HCT116 (cell line): ENCODE results near the gene PAX7. TPM values are rescaled to one million over a fixed set of nuclear protein-coding genes. Genes with fewer than 3 reads are reported as not detected.

ENCODE experiments used
- ATAC-seq: fragments of 200-7000 bp; cut with Tn5 transposase; 2 replicates; pipeline ENCODE4 v1.9.1; 2020; ENCODE audit warnings: mild to moderate bottlenecking, moderate library complexity
- BruUV-seq: library from RNA; stranded (reverse); fragments of 400-500 nt; replicated peaks from 2 replicates; lab custom pipeline; 2021; lab: Mats Ljungman, UMichigan
- CTCF ChIA-PET: fragments of 300-600 bp; sonication (Branson Sonifier 250); formaldehyde crosslinking; loops from one replicate; lab custom pipeline; 2021; ENCODE audit warnings: antibody characterized with exemption; lab: Charles Lee
- POLR2A ChIA-PET: fragments of 300-600, 350-600 bp; sonication (Branson Sonifier 250); formaldehyde crosslinking; loops from one replicate; lab custom pipeline; 2021; ENCODE audit warnings: antibody characterized with exemption; lab: Charles Lee
- RAD21 ChIA-PET, 2 experiments: fragments of 300-600 bp; sonication (Branson Sonifier 250); formaldehyde crosslinking; loops; one replicate each; lab custom pipeline; 2023; ENCODE audit warnings: low total read pairs in 2 of 2; ENCODE audit not compliant: uncharacterized antibody in 2 of 2, unreplicated experiment in 2 of 2, low non-redundant PET in 1 of 2; lab: Charles Lee
- DNase-seq: peaks from one replicate; pipeline ENCODE4 v3.0.0-alpha.2; 2010; ENCODE audit warnings: low read depth, low spot score
- H2AFZ ChIP-seq: fragments of 200-600 bp; shearing (Covaris generic), sonication (generic); 2 replicates; pipeline ENCODE4 v1.6.1; 2017; ENCODE audit warnings: low read depth, mixed run types, mixed read lengths, antibody characterized with exemption, low read length; ENCODE audit not compliant: poor library complexity, severe bottlenecking
- H3K27ac ChIP-seq: 2 replicates; pipeline ENCODE4 v1.5.1; 2012; ENCODE audit warnings: low read depth, low read length
- H3K27me3 ChIP-seq: fragments of 200-600 bp; sonication (generic); 2 replicates; pipeline ENCODE4 v1.6.1; 2016; ENCODE audit warnings: mixed run types, low read length, mixed read lengths; ENCODE audit not compliant: insufficient read depth
- H3K36me3 ChIP-seq, 2 experiments: fragments of 200-500 bp in 1 of 2; fragments of 200-600 bp in 1 of 2; sonication (Bioruptor generic) in 1 of 2; sonication (generic) in 1 of 2; 2 replicates each; pipeline versions ENCODE4 v1.5.1 to v1.6.1; 2014 to 2016; ENCODE audit warnings: low read length in 2 of 2, inconsistent platforms in 1 of 2, mixed read lengths in 1 of 2, mixed run types in 1 of 2; ENCODE audit not compliant: insufficient read depth in 2 of 2, control insufficient read depth in 1 of 2
- H3K4me1 ChIP-seq, 2 experiments: fragments of 200-600 bp in 1 of 2; sonication (generic) in 1 of 2; 2 replicates each; pipeline versions ENCODE4 v1.5.1 to v1.6.1; 2012 to 2017; ENCODE audit warnings: low read length in 2 of 2, inconsistent platforms in 1 of 2, mild to moderate bottlenecking in 1 of 2, mixed read lengths in 1 of 2, mixed run types in 1 of 2, moderate library complexity in 1 of 2; ENCODE audit not compliant: insufficient read depth in 2 of 2, control insufficient read depth in 1 of 2
- H3K4me2 ChIP-seq: fragments of 200-600 bp; sonication (generic); 2 replicates; pipeline ENCODE4 v1.6.1; 2017; ENCODE audit warnings: mixed run types, low read length, mixed read lengths
- H3K4me3 ChIP-seq, 2 experiments: fragments of 200-600 bp in 1 of 2; sonication (generic) in 1 of 2; replicated peaks in 1 of 2; 2 replicates each; pipeline ENCODE4 v1.5.1; 2011 to 2016; ENCODE audit warnings: low read length in 2 of 2, control low read depth in 1 of 2, low read depth in 1 of 2, mild to moderate bottlenecking in 1 of 2, mixed read lengths in 1 of 2, mixed run types in 1 of 2
- H3K79me2 ChIP-seq: fragments of 200-600 bp; sonication (generic); 2 replicates; pipeline ENCODE4 v1.6.1; 2017; ENCODE audit warnings: mild to moderate bottlenecking, mixed run types, low read length, moderate library complexity, mixed read lengths; ENCODE audit not compliant: insufficient read depth
- H3K9ac ChIP-seq: fragments of 200-600 bp; sonication (generic); 2 replicates; pipeline ENCODE4 v1.6.1; 2016; ENCODE audit warnings: low read length, mixed read lengths
- H3K9me2 ChIP-seq: fragments of 200-600 bp; sonication (generic), shearing (Covaris generic); 2 replicates; pipeline ENCODE4 v1.6.1; 2017; ENCODE audit warnings: mixed run types, mild to moderate bottlenecking, moderate library complexity; ENCODE audit not compliant: insufficient read depth
- H3K9me3 ChIP-seq, 2 experiments: fragments of 200-500 bp in 1 of 2; fragments of 200-600 bp in 1 of 2; sonication (Bioruptor generic) in 1 of 2; sonication (generic) in 1 of 2; 2 replicates each; pipeline ENCODE4 v1.6.1; 2014 to 2017; ENCODE audit warnings: low read length in 2 of 2, mixed read lengths in 2 of 2, inconsistent platforms in 1 of 2, low read depth in 1 of 2, mild to moderate bottlenecking in 1 of 2, mixed run types in 1 of 2, moderate library complexity in 1 of 2; ENCODE audit not compliant: control insufficient read depth in 1 of 2, insufficient read depth in 1 of 2
- H4K20me1 ChIP-seq: fragments of 200-600 bp; sonication (generic), shearing (Covaris generic); 2 replicates; pipeline ENCODE4 v1.6.1; 2017; ENCODE audit warnings: mixed run types, mild to moderate bottlenecking, moderate library complexity; ENCODE audit not compliant: insufficient read depth
- CBX3 ChIP-seq: IDR thresholded peaks from 2 replicates; pipeline ENCODE4 v1.6.1; 2012; ENCODE audit warnings: low read depth
- CEBPB ChIP-seq: IDR thresholded peaks from 2 replicates; pipeline ENCODE4 v1.6.1; 2012; ENCODE audit warnings: low read depth
- MAX ChIP-seq: IDR thresholded peaks from 2 replicates; pipeline ENCODE4 v1.6.1; 2012
- RAD21 ChIP-seq: IDR thresholded peaks from 2 replicates; pipeline ENCODE4 v1.6.1; 2012; ENCODE audit warnings: low read depth, mild to moderate bottlenecking
- SIN3A ChIP-seq: IDR thresholded peaks from 2 replicates; pipeline ENCODE4 v1.6.1; 2012; ENCODE audit warnings: low read depth
- YY1 ChIP-seq: IDR thresholded peaks from 2 replicates; pipeline ENCODE4 v1.6.1; 2011; ENCODE audit warnings: low read length, low read depth, moderate library complexity, mild to moderate bottlenecking; ENCODE audit not compliant: insufficient replicate concordance; ENCODE audit errors: extremely low read depth
- ZFX ChIP-seq: fragments of 450-650 bp; IDR thresholded peaks from 2 replicates; pipeline ENCODE4 v1.6.1; 2017
- intact Hi-C: fragments of 100-400 bp; cut with micrococcal nuclease; formaldehyde crosslinking; loops from 2 replicates; pipeline ENCODE4 v1.10.0; 2022
- total RNA-seq: library from RNA; stranded (reverse); gene quantifications from one replicate; pipeline ENCODE4 v1.2.1, GENCODE V29; 2021; ENCODE audit not compliant: unreplicated experiment
- TF ChIP-seq, protein P1 (sequence below): IDR thresholded peaks from 2 replicates; pipeline ENCODE4 v1.6.1; 2012

The PAX7 gene
- total RNA-seq, 1 experiment from 2014 or later: not detected

- TF ChIP-seq, protein P1, sequence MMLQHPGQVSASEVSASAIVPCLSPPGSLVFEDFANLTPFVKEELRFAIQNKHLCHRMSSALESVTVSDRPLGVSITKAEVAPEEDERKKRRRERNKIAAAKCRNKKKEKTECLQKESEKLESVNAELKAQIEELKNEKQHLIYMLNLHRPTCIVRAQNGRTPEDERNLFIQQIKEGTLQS: no peak
- TF ChIP-seq RAD21: no peak
- TF ChIP-seq SIN3A: no peak
- no peak for TF ChIP-seq CBX3
- no peak for TF ChIP-seq CEBPB
- no peak for TF ChIP-seq MAX
- no peak for TF ChIP-seq YY1
Measured at GRCh38 chr1:18603212-18603852, 27.3 kb upstream of the PAX7 start (continued).

DNA sequence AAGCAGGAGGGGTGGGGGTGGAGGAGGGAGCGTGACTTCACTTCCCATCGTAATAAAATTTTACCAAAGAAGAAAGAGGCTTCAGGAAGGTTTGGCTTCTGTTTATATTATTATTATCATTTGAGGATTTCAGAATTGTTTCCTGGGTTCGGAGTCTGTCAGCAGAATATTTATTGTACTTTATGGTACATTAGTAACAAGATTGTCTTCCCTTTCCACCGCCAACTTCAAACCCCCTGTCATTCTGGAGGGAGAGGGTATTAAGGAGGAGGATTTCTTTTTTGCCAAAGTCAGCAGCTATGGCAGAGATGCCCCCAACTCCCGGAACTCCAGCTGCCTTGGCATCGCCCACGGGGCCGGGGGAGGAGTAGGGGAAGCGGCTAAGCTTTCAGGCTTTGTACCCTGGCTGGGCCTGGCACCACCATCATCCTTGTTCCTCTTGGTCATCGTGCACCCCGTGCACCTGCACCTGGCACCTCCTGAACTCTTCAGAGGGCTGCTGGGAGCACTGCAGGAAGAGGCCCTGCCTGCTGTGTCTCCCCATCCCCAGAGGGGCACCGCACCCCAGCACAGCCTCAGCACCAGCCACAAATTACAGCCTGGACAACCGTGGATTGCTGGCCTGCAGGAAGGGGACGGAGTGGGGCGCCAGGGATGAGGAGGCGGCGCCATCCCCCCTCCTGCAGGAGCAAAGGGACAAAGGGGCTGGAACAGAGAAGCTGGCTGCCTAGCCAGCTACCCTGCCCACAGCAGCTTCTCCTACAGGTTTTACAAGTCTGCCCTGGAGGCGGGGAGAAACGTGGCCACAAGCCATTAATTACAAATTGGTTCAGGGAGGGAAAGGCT, 24.0 kb upstream of the PAX7 start:
- Histone ChIP-seq H3K4me3 (no peak overlapping the region), H3K4me2 (no peak overlapping the region), H3K9ac (no peak overlapping the region), H4K20me1 (no peaks in the 10 kb centered on the region), H3K27ac (no peak overlapping the region), H3K9me3 (no peaks in the 10 kb centered on the region), H3K4me1 (no peaks in the 10 kb centered on the region), H3K79me2 (no peaks in the 10 kb centered on the region), H3K9me2 (no peaks in the 10 kb centered on the region), H2AFZ (no peak overlapping the region), H3K36me3 (no peaks in the 10 kb centered on the region), H3K27me3 (no peaks in the 10 kb centered on the region)
- DNase-seq (no peak), ATAC-seq (no peak)
- TF ChIP-seq ZFX: no peak
- intact Hi-C loops: no loop called here
- BruUV-seq: no TSS peak
- ChIA-PET CTCF (interaction anchor here (1.3 kb wide), 1 partner anchor 25 kb away, joined by 3 read pairs; no protein-coding TSS in a partner anchor), RAD21 (no interaction called here), POLR2A (no interaction called here)
